HFFc6 (cell line): ENCODE measurements around the gene SLC17A4. TPM values are rescaled to one million over a fixed set of nuclear protein-coding genes. Genes with fewer than 3 reads are reported as not detected.
A peak's percentile ranks its signal among the peaks of the same experiment; 100 is the strongest.

Experiments
- DNase-seq: peaks from one replicate; pipeline ENCODE4 v3.0.0-alpha.2; 2018
- H3K27ac Mint-ChIP-seq: 2 replicates; pipeline ENCODE4 v1.8.0; 2020; ENCODE audit warnings: mild to moderate bottlenecking, mixed read lengths
- H3K27me3 Mint-ChIP-seq: 2 replicates; pipeline ENCODE4 v1.8.0; 2021; ENCODE audit warnings: mild to moderate bottlenecking, moderate library complexity, mixed read lengths; ENCODE audit not compliant: insufficient read depth
- H3K36me3 Mint-ChIP-seq: 2 replicates; pipeline ENCODE4 v1.8.0; 2021; ENCODE audit warnings: low read depth, mixed read lengths
- H3K4me1 Mint-ChIP-seq: 2 replicates; pipeline ENCODE4 v1.8.0; 2020; ENCODE audit warnings: low read depth, mixed read lengths
- H3K4me3 Mint-ChIP-seq: 2 replicates; pipeline ENCODE4 v1.8.0; 2020; ENCODE audit warnings: mild to moderate bottlenecking, moderate library complexity, mixed read lengths
- H3K9me3 Mint-ChIP-seq: 2 replicates; pipeline ENCODE4 v1.8.0; 2020; ENCODE audit warnings: mild to moderate bottlenecking, mixed read lengths
- CTCF ChIP-seq: fragments of 200-600 bp; sonication (generic); IDR thresholded peaks from 2 replicates; pipeline ENCODE4 v1.5.0; 2021; ENCODE audit warnings: antibody characterized with exemption, mild to moderate bottlenecking
- total RNA-seq, 6 experiments: library from RNA; stranded (reverse); fragmentation: NEBNext Ultra II Directional; extraction: Animal tissue kit (Norgen Biotek cat#: 25700); gene quantifications; 2 replicates in 1 of 6; 3 replicates in 5 of 6; pipeline ENCODE4 v1.2.3, GENCODE V29; 2021

The SLC17A4 gene
- total RNA-seq, 6 experiments from 2014 or later = not detected

- TF ChIP-seq CTCF = no peak
- Mint-ChIP-seq H3K9me3 (0 out of 2 replicates have a peak, but pooled peaks cover 5% of the 10 kb centered on the region), H3K27ac (no peak overlapping the region), H3K4me1 (no peaks in the 10 kb centered on the region), H3K4me3 (no peak overlapping the region), H3K36me3 (no peaks in the 10 kb centered on the region), H3K27me3 (no peaks in the 10 kb centered on the region; the same call in 1 of the 2 replicates)
- no peak for DNase-seq
Observed at GRCh38 chr6:25714765-25715164, 39.8 kb upstream of the SLC17A4 start.

- H3K4me1 Mint-ChIP-seq = no peaks in the 10 kb centered on the region
- H3K27ac Mint-ChIP-seq = no peak overlapping the region
- no peak for TF ChIP-seq CTCF
- H3K27me3 Mint-ChIP-seq = no peaks in the 10 kb centered on the region; the same call in 1 of the 2 replicates
- peak overlapping the region; percentile 22; the same call in 1 of the 2 replicates for H3K4me3 Mint-ChIP-seq
- no peaks in the 10 kb centered on the region for H3K9me3 Mint-ChIP-seq
- H3K36me3 Mint-ChIP-seq = no peaks in the 10 kb centered on the region
- DNase-seq = no peak
Observed at GRCh38 chr6:25715794-25716193, 38.7 kb upstream of the SLC17A4 start.

GRCh38 chr6:25717866-25718740, 36.4 kb upstream of the SLC17A4 start:
- Mint-ChIP-seq H3K9me3 (no peaks in the 10 kb centered on the region), H3K4me1 (no peaks in the 10 kb centered on the region), H3K27me3 (no peaks in the 10 kb centered on the region; the same call in 1 of the 2 replicates), H3K36me3 (no peaks in the 10 kb centered on the region), H3K4me3 (no peak overlapping the region), H3K27ac (no peak overlapping the region)
- peak; percentile 29 for DNase-seq
- peak; percentile 85 for TF ChIP-seq CTCF

- no peak for TF ChIP-seq CTCF
- no peak for DNase-seq
- no peak overlapping the region for H3K4me3 Mint-ChIP-seq
- H3K27me3 Mint-ChIP-seq = peaks cover 5% of the 10 kb centered on the region
- no peak overlapping the region for H3K27ac Mint-ChIP-seq
- peaks cover 8% of the 10 kb centered on the region; the same call in 1 of the 2 replicates for H3K9me3 Mint-ChIP-seq
- H3K36me3 Mint-ChIP-seq = no peaks in the 10 kb centered on the region
- no peaks in the 10 kb centered on the region for H3K4me1 Mint-ChIP-seq
Observed at GRCh38 chr6:25726122-25726911, 28.2 kb upstream of the SLC17A4 start.

GRCh38 chr6:25727028-25727427, 27.5 kb upstream of the SLC17A4 start:
- no peaks in the 10 kb centered on the region for H3K4me1 Mint-ChIP-seq
- TF ChIP-seq CTCF = no peak
- H3K27ac Mint-ChIP-seq = no peak overlapping the region
- no peak for DNase-seq
- H3K27me3 Mint-ChIP-seq = peaks cover 5% of the 10 kb centered on the region
- H3K9me3 Mint-ChIP-seq = peaks cover 8% of the 10 kb centered on the region; the same call in 1 of the 2 replicates
- no peaks in the 10 kb centered on the region for H3K36me3 Mint-ChIP-seq
- H3K4me3 Mint-ChIP-seq = no peak overlapping the region
